Activated naive CD8-positive, alpha-beta T cell treated with anti-CD3 and anti-CD28 coated beads, Interleukin-2, amount 50 U/mL, for 24 hours (primary cell): Measurements from ENCODE around the gene CLASP2.

Experiments
- ATAC-seq: fragments of 150-1000 bp; cut with Tn5 transposase; one replicate; pipeline ENCODE4 v1.10.0; 2021
- DNase-seq: peaks from one replicate; pipeline ENCODE4 v3.0.0; 2021
- H3K27ac Mint-ChIP-seq: one replicate; pipeline ENCODE4 v1.8.0; 2021; ENCODE audit warnings: mild to moderate bottlenecking, mixed read lengths
- H3K27me3 Mint-ChIP-seq: one replicate; pipeline ENCODE4 v1.8.0; 2021; ENCODE audit warnings: mixed read lengths
- H3K36me3 Mint-ChIP-seq: one replicate; pipeline ENCODE4 v1.8.0; 2021; ENCODE audit warnings: low read depth, mixed read lengths
- H3K4me1 Mint-ChIP-seq: one replicate; pipeline ENCODE4 v1.8.0; 2021; ENCODE audit warnings: mixed read lengths
- H3K4me3 Mint-ChIP-seq: one replicate; pipeline ENCODE4 v1.8.0; 2021; ENCODE audit warnings: mild to moderate bottlenecking, moderate library complexity, mixed read lengths
- H3K9me3 Mint-ChIP-seq: one replicate; pipeline ENCODE4 v1.8.0; 2021; ENCODE audit warnings: mixed read lengths

CLASP2 gene

DNA sequence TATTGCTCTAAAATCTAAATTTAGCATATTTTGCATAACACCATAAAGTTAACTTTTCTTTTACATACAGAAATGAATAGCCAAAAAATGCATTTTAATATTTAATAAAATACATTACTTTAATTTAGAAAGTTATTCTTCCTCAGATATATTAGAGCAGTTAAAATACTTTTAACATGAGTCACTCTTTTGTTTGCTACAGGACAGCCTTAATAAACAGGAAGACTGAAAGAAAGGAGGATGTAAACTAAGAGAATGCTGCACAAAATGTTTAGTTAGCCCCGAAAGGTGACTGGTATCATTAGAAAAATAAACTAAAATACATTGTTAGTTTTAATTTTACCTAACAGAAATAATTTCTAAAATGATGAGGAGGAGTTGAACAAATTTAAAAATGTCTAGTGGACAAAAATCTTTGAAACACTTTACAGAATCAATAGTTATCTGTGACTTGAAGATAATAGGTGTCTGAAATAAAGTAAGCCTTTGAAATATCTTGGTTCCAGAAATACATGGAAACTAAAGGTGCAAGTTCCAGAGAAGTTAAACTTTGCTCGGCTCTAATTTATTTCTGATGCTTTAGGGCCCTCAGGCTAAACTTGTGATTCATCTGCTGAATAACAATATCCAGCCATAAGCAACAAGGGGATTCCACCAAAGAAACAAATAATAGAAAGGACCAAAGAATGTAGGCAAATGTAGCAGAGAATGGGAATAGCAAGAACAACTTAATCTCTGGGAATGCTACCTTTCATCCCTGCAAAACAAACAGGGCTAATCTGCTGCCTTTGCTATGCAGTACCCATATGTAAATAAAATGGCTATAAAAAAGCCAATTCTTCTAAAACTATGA is 139.5 kb downstream of the CLASP2 start:
- no peak for ATAC-seq
- no peaks in the 10 kb centered on the region for H3K9me3 Mint-ChIP-seq
- DNase-seq, result no peak
- no peaks in the 10 kb centered on the region for H3K27me3 Mint-ChIP-seq
- peak overlapping the region; percentile 48 for H3K27ac Mint-ChIP-seq
- peaks cover 14% of the 10 kb centered on the region for H3K36me3 Mint-ChIP-seq
- no peak overlapping the region for H3K4me3 Mint-ChIP-seq
- H3K4me1 Mint-ChIP-seq, result no peaks in the 10 kb centered on the region

DNA sequence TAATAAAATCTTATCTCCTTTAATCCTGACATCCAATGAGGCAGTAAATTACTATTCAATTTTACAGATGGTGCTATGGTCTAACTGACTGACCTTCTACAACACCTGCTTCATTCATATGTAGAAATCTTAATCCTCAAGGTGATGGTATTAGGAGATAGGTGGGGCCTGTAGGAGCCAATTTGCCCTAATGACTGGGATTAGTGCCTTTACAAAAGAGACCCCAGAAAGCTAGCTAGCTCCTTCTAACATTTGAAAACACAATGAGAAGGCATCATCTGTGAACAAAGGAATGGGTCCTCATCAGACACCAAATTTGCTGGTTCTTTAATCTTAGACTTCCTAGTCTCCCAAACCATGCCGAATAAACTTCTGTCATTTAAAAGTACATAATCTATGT is 140.5 kb downstream of the CLASP2 start:
- Mint-ChIP-seq H3K4me3 (no peak overlapping the region), H3K27me3 (no peaks in the 10 kb centered on the region), H3K9me3 (no peaks in the 10 kb centered on the region), H3K36me3 (peaks cover 18% of the 10 kb centered on the region), H3K27ac (no peak overlapping the region), H3K4me1 (no peaks in the 10 kb centered on the region)
- no peak for ATAC-seq
- no peak for DNase-seq

DNA sequence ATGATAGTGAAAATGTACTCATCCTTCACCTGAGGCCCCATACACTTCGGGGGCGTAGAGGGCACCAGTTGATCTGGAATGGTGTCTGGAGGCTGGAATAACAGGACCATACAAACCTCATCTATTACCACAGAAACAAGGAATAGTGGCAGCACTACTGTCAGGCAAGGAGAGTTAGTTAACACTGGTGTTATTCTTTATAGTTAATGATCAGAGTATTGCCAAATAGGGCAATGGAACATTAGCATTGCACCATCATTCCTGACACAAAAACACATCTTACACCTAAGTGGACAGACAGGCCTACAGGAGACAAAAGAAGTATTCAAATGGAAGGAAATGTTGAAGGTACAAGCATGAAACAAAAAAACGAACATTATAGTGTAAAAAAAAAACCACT is 140.9 kb downstream of the CLASP2 start:
- H3K4me3 Mint-ChIP-seq, result no peak overlapping the region
- H3K27me3 Mint-ChIP-seq, result no peaks in the 10 kb centered on the region
- no peak overlapping the region for H3K27ac Mint-ChIP-seq
- DNase-seq (no peak), ATAC-seq (no peak)
- no peaks in the 10 kb centered on the region for H3K9me3 Mint-ChIP-seq
- H3K36me3 Mint-ChIP-seq, result peaks cover 19% of the 10 kb centered on the region
- H3K4me1 Mint-ChIP-seq, result no peaks in the 10 kb centered on the region

DNA sequence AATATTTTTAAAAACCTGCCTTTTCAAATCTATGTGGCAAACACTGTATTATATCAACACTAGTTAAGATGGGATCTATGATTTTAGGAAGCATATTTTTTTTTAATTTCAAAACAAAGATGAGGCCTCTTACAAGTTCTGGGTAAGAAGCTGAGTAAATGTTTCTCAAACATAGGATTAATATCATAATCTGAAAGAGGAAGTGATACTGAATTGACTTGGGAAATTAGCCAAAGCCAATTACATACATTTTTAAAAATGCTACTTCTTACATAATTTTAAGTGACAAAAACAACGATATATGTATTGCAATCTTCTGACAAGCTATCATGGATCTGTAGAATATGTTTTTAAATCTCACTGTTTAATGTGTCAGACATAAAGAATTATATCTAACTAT is 142.7 kb downstream of the CLASP2 start:
- no peak for ATAC-seq
- Mint-ChIP-seq H3K27ac (no peak overlapping the region), H3K27me3 (no peaks in the 10 kb centered on the region), H3K4me1 (no peaks in the 10 kb centered on the region), H3K36me3 (peaks cover 20% of the 10 kb centered on the region), H3K4me3 (no peak overlapping the region), H3K9me3 (no peaks in the 10 kb centered on the region)
- no peak for DNase-seq

DNA sequence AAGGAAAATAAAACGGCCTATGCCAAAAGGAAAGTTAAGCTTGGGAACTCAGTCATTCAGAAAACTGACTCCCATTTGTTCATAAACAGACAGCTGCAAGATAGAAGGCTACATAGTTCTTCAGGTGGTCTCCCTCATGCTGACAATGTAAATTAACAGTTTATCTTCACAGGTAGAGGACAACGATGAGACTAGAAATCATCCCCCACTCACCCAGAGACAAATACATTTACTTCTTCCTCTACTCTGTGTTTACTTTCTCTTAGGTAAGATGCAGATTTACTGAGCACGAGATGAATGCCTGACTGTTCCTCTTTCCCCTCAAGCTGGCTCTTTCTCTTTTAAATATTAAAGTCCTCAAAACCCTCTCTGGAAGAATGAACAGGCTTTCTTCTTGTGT is 160.2 kb downstream of the CLASP2 start:
- no peak overlapping the region for H3K27ac Mint-ChIP-seq
- DNase-seq (no peak), ATAC-seq (no peak)
- H3K4me1 Mint-ChIP-seq, result no peaks in the 10 kb centered on the region
- no peaks in the 10 kb centered on the region for H3K9me3 Mint-ChIP-seq
- H3K27me3 Mint-ChIP-seq, result no peaks in the 10 kb centered on the region
- no peak overlapping the region for H3K4me3 Mint-ChIP-seq
- H3K36me3 Mint-ChIP-seq, result peaks cover 23% of the 10 kb centered on the region

DNA sequence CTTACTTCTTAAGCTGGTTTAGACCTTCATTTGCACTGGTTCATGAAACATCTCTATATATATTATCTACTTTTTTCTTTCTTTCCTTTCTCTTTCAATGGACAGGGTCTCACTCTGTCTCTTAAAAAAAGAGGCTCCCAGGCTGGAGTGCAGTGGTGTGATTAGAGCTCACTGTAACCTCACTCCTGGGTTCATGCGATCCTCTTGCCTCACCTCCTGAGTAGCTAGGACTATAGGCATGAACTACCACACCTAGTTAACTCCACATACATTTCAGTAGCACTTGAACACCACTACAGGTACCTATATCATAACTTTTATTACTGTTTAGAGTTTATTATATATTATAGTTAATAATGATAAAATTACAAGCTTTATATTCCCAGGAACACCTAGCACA is 160.8 kb downstream of the CLASP2 start:
- Mint-ChIP-seq H3K9me3 (no peaks in the 10 kb centered on the region), H3K27me3 (no peaks in the 10 kb centered on the region), H3K4me1 (no peaks in the 10 kb centered on the region), H3K4me3 (no peak overlapping the region), H3K27ac (no peak overlapping the region), H3K36me3 (peaks cover 23% of the 10 kb centered on the region)
- ATAC-seq, result no peak
- DNase-seq, result no peak

DNA sequence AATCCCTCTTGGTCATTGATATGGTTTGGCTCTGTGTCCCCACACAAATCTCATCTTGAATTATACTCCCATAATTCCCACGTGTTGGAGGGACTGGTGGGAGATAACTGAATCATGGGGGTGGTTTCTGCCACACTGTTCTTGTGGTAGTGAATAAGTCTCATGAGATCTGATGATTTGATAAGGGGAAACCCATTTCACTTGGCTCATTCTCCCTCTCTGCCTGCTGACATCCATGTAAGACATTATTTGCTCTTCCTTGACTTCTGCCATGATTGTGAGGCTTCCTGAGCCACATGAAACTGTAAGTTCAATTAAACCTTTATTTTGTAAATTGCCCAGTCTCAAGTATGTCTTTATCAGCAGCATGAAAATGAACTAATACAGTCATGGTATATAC is 171.0 kb downstream of the CLASP2 start:
- Mint-ChIP-seq H3K4me3 (no peak overlapping the region), H3K4me1 (no peaks in the 10 kb centered on the region), H3K36me3 (peaks cover 29% of the 10 kb centered on the region), H3K27me3 (no peaks in the 10 kb centered on the region), H3K27ac (no peak overlapping the region), H3K9me3 (peaks cover 16% of the 10 kb centered on the region)
- ATAC-seq (no peak), DNase-seq (no peak)

DNA sequence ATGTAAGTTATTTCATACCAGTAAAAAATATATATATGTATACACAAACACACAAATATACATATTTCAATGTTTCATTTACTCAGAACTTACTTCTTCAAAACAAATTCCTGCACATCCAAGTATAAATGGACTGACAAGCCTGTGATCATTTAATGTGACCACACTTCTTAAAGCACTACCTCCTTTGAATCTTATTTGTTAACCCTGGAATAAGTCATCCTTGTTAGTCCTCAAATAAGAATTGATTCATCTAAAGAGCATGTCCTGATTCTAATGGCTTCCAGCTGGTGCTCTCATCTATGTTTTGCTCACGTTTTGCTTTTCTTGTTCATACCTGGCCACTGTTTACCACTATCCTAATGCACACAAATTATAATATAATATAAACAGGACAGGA is 173.9 kb downstream of the CLASP2 start:
- ATAC-seq (no peak), DNase-seq (no peak)
- Mint-ChIP-seq H3K36me3 (peaks cover 25% of the 10 kb centered on the region), H3K27ac (no peak overlapping the region), H3K27me3 (no peaks in the 10 kb centered on the region), H3K4me3 (no peak overlapping the region), H3K9me3 (peaks cover 13% of the 10 kb centered on the region), H3K4me1 (no peaks in the 10 kb centered on the region)

DNA sequence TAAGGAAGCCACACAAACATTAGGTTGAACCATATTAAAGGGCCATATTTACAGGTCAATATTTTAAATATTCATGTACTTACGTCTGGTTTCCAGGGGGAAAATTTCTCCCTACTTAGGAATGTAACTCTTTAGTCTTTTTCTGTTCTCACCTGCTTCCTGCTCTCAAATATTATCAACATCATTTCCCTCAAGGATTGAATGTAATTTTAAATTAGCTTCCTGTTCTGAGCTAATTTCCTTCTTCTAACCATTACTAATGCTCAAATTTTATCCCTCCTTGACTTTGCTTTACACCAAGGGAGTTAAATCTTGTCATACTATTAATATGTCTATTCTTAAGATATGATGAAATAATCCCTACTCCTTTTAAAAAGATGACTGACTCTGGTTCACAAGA is 174.5 kb downstream of the CLASP2 start:
- ATAC-seq (no peak), DNase-seq (no peak)
- no peaks in the 10 kb centered on the region for H3K4me1 Mint-ChIP-seq
- peaks cover 25% of the 10 kb centered on the region for H3K36me3 Mint-ChIP-seq
- no peak overlapping the region for H3K4me3 Mint-ChIP-seq
- H3K9me3 Mint-ChIP-seq, result peaks cover 8% of the 10 kb centered on the region
- no peak overlapping the region for H3K27ac Mint-ChIP-seq
- H3K27me3 Mint-ChIP-seq, result no peaks in the 10 kb centered on the region

DNA sequence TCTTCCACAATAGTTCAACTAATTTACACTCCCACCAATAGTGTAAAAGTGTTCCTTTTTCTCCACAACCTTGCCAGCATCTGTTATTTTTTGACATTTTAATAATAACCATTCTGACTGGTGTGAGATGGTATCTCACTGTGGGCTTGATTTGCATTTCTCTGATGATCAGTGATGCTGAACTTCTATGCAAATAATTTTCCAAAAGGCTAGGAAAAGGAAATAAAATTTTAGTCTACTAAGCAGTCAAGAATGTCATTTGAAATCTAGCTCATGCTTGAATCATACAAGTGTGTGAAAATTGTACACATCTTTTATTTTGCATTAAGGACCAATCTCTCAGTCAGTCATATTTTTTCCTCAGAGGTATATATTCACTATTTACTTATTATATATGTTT is 176.1 kb downstream of the CLASP2 start:
- H3K36me3 Mint-ChIP-seq, result peaks cover 26% of the 10 kb centered on the region
- ATAC-seq, result no peak
- no peaks in the 10 kb centered on the region for H3K27me3 Mint-ChIP-seq

DNA sequence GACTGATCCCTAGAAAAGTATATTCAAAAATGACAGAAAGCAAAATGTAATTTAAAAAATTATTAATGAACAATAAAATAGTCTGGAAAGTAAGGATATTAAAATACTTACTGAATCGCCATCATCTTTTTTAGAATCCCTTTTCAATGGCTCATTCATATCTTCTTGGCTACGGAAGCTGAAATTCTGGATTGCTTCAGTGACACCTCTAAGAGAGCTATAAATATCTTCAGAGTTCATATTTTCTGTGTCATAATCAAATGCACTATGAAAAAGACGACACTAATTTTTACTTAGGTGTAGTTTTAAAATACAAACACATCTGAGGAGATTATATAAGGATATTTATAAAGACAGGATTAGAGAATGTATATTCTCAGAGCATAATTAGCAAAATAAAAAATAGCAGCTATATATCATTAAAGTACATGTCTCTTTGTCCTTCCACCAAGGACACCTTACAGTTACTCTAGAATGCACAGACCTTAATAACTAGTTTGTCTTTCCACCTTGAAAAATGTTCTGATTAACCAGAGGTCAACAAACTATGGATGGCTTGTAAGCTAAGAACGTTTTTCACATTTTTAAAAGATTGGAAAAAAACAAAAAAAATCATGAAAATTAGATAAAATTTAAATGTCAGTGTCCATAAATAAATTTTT is 179.2 kb downstream of the CLASP2 start:
- no peak for DNase-seq
- Mint-ChIP-seq H3K27me3 (no peaks in the 10 kb centered on the region), H3K4me1 (no peaks in the 10 kb centered on the region), H3K9me3 (no peaks in the 10 kb centered on the region), H3K27ac (no peak overlapping the region), H3K4me3 (no peak overlapping the region), H3K36me3 (peaks cover 32% of the 10 kb centered on the region)
- no peak for ATAC-seq

More for the DNA sequence above, 176.1 kb downstream of the CLASP2 start:
- no peaks in the 10 kb centered on the region for H3K4me1 Mint-ChIP-seq
- H3K27ac Mint-ChIP-seq, result no peak overlapping the region
- H3K9me3 Mint-ChIP-seq, result no peaks in the 10 kb centered on the region
- DNase-seq, result no peak
- no peak overlapping the region for H3K4me3 Mint-ChIP-seq

DNA sequence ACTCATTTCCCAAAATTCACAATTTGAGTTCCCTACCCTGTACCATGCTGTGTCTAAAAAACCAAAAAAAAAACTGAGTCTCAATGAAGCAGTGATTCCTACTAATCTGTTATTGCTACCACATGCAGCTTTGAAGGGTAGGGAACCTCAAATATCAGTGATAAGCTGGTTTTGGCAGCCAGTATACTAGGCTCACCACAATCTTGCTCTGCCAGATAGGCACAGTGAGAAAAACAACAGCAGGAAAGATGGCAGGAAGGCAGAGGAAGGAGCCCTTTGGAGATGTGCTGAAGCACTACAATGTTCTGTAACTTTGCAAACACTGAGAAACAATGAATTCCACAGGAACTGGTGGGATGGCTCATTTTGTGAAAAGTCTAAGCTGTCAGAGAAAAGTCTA is 180.9 kb downstream of the CLASP2 start:
- no peaks in the 10 kb centered on the region for H3K27me3 Mint-ChIP-seq
- DNase-seq, result no peak
- no peaks in the 10 kb centered on the region for H3K4me1 Mint-ChIP-seq
- no peaks in the 10 kb centered on the region for H3K9me3 Mint-ChIP-seq
- H3K4me3 Mint-ChIP-seq, result no peak overlapping the region
- no peak overlapping the region for H3K27ac Mint-ChIP-seq
- ATAC-seq, result no peak
- peaks cover 31% of the 10 kb centered on the region for H3K36me3 Mint-ChIP-seq

DNA sequence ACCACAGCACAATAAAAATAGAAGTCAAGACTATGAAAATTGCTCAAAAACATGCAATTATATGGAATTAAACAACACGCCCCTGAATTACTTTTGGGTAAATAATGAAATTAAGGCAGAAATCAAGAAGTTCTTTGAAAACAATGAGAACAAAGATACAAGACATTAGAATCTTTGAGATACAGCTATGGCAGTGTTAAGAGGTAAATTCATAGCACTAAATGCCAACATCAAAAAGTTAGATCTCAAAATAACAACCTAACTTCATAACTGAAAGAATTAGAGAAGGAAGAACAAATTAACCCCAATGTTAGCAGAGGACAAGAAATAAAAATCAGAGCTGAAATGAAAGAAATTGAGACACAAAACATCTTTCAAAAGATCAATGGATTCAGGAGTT is 191.3 kb downstream of the CLASP2 start:
- Mint-ChIP-seq H3K4me3 (no peak overlapping the region), H3K9me3 (peaks cover 18% of the 10 kb centered on the region), H3K36me3 (peaks cover 74% of the 10 kb centered on the region), H3K27me3 (no peaks in the 10 kb centered on the region), H3K27ac (no peak overlapping the region), H3K4me1 (no peaks in the 10 kb centered on the region)
- no peak for ATAC-seq
- no peak for DNase-seq

DNA sequence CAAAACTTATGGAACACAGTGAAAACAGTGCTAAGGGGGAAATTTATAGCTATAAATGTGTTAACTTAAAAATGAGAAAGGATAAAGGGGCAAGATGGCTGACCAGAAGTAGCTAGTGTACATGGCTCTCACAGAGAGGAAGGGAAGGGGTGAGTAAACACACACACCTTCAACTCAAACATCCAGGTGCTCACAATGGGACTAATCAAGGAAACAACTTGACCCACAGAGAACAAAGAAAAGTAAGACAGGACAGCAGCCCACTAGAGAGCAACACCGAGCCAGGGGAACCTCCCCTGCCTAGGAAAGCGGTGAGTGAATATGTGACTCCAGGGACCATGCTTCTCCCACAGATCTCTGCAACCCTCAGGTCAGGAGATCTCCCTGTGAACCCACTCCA is 192.8 kb downstream of the CLASP2 start:
- Mint-ChIP-seq H3K4me3 (no peak overlapping the region), H3K36me3 (peaks cover 71% of the 10 kb centered on the region), H3K27me3 (no peaks in the 10 kb centered on the region), H3K27ac (no peak overlapping the region), H3K4me1 (no peaks in the 10 kb centered on the region), H3K9me3 (peaks cover 18% of the 10 kb centered on the region)
- ATAC-seq, result no peak
- no peak for DNase-seq

DNA sequence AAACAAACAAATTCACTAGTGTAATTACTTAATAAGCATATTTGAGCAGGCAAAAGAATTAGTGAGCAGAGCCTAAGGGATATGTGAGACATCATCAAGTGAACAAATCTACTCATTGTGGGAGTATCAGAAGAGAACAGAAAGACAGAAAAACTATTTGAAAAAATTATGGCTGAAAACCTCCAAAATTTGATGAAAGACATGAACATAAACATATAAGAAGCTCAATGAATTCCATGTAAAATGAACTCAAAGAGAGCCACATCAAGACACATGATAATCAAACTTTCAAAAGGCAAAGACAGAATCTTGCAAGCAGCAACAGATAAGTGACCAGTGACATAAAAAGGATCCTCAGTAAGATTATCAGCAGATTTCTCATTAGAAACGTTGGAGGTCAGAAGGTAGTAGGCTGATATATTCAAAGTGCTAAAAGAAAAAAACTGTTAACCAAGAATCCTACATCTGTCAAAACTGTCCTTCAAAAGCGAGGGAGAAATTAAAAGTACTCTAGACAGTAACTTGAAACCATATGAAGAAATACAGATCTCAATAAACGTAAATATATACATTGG is 194.9 kb downstream of the CLASP2 start:
- Mint-ChIP-seq H3K36me3 (peaks cover 62% of the 10 kb centered on the region), H3K27me3 (no peaks in the 10 kb centered on the region), H3K9me3 (peaks cover 18% of the 10 kb centered on the region), H3K4me3 (no peak overlapping the region), H3K27ac (no peak overlapping the region), H3K4me1 (no peaks in the 10 kb centered on the region)
- DNase-seq, result no peak
- ATAC-seq, result no peak
